Breast epithelium (tissue), 4 donors: ENCODE results near the gene GNPTAB. TPM values are rescaled to one million over a fixed set of nuclear protein-coding genes. Genes with fewer than 3 reads are reported as not detected.

Experiments
- DNase-seq, 2 donors: peaks; one replicate each; pipeline ENCODE4 v3.0.0-alpha.2; 2019; ENCODE audit warnings: low spot score in 2 of 2
- H3K27ac ChIP-seq, 2 donors: fragments of 200-600 bp; sonication (generic) in 1 of 2; one replicate each; pipeline ENCODE4 v1.5.1; 2016 to 2019; ENCODE audit warnings: mild to moderate bottlenecking in 1 of 2
- H3K27me3 ChIP-seq, 2 donors: fragments of 200-600 bp; sonication (generic) in 1 of 2; one replicate each; pipeline versions ENCODE4 v1.5.1 to v1.6.0; 2017 to 2019; ENCODE audit warnings: control low read depth in 1 of 2, mild to moderate bottlenecking in 1 of 2
- H3K36me3 ChIP-seq: fragments of 200-600 bp; one replicate; pipeline ENCODE4 v1.5.1; 2019
- H3K4me1 ChIP-seq, 2 donors: fragments of 200-600 bp; sonication (generic); one replicate each; pipeline ENCODE4 v1.5.1; 2016 to 2019; ENCODE audit warnings: control low read depth in 1 of 2
- H3K4me3 ChIP-seq, 3 donors: fragments of 200-600 bp; sonication (generic); 1 replicate in 2 of 3; 2 replicates in 1 of 3; pipeline ENCODE4 v1.5.1; 2016 to 2019; ENCODE audit warnings: mild to moderate bottlenecking in 3 of 3, moderate library complexity in 2 of 3
- H3K9me3 ChIP-seq, 2 donors: fragments of 200-600 bp; sonication (generic) in 1 of 2; one replicate each; pipeline ENCODE4 v1.5.1; 2016 to 2019; ENCODE audit warnings: control low read depth in 1 of 2
- POLR2A ChIP-seq: fragments of 450-650 bp; IDR thresholded peaks from one replicate; pipeline ENCODE4 v1.6.1; 2016; ENCODE audit warnings: antibody characterized with exemption, mild to moderate bottlenecking, moderate library complexity
- POLR2AphosphoS5 ChIP-seq, 3 donors: sonication (generic); formaldehyde crosslinking; IDR thresholded peaks; one replicate each; pipeline ENCODE4 v1.6.1; 2017; ENCODE audit warnings: antibody characterized with exemption in 3 of 3
- intact Hi-C: fragments of 100-400 bp; cut with DNase I; formaldehyde crosslinking; loops from one replicate; pipeline ENCODE4 v1.15.1; 2023; ENCODE audit warnings: low total_unique reads
- total RNA-seq, 3 donors: library from RNA; depleted of rRNA; stranded (reverse); fragments of >200 nt; gene quantifications; one replicate each; pipeline ENCODE4 v1.1.0, GENCODE V29; 2016
- TF ChIP-seq, protein P1 (sequence below), 3 donors: fragments of 450-650 bp; IDR thresholded peaks; one replicate each; pipeline ENCODE4 v1.5.1; 2016 to 2017; ENCODE audit warnings: antibody characterized with exemption in 3 of 3, mild to moderate bottlenecking in 3 of 3, moderate library complexity in 3 of 3

The GNPTAB gene
- total RNA-seq, 3 donors from 2014 or later: 37.4 to 59.0 (median 39.7) TPM

- H3K4me1 ChIP-seq: no peaks in the 10 kb centered on the region
- H3K4me3 ChIP-seq: no peak overlapping the region
- intact Hi-C loops: no loop called here
- no peak overlapping the region for H3K27ac ChIP-seq
- no peaks in the 10 kb centered on the region for H3K9me3 ChIP-seq
- TF ChIP-seq POLR2AphosphoS5 (IDR thresholded peaks at IDR 0.05) (no peak), POLR2A (no peak)
- DNase-seq: no peak
- no peaks in the 10 kb centered on the region for H3K36me3 ChIP-seq
- no peaks in the 10 kb centered on the region for H3K27me3 ChIP-seq
Observed at GRCh38 chr12:101783150-101783549, 47.6 kb downstream of the GNPTAB start.

- DNase-seq: no peak
- Histone ChIP-seq H3K4me1 (no peaks in the 10 kb centered on the region), H3K4me3 (no peak overlapping the region), H3K27me3 (no peaks in the 10 kb centered on the region), H3K9me3 (no peaks in the 10 kb centered on the region), H3K36me3 (no peaks in the 10 kb centered on the region), H3K27ac (no peak overlapping the region)
- intact Hi-C loops: no loop called here
- TF ChIP-seq, protein P1, sequence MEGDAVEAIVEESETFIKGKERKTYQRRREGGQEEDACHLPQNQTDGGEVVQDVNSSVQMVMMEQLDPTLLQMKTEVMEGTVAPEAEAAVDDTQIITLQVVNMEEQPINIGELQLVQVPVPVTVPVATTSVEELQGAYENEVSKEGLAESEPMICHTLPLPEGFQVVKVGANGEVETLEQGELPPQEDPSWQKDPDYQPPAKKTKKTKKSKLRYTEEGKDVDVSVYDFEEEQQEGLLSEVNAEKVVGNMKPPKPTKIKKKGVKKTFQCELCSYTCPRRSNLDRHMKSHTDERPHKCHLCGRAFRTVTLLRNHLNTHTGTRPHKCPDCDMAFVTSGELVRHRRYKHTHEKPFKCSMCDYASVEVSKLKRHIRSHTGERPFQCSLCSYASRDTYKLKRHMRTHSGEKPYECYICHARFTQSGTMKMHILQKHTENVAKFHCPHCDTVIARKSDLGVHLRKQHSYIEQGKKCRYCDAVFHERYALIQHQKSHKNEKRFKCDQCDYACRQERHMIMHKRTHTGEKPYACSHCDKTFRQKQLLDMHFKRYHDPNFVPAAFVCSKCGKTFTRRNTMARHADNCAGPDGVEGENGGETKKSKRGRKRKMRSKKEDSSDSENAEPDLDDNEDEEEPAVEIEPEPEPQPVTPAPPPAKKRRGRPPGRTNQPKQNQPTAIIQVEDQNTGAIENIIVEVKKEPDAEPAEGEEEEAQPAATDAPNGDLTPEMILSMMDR (IDR thresholded peaks at IDR 0.05): no peak
- no peak for TF ChIP-seq POLR2AphosphoS5 (IDR thresholded peaks at IDR 0.05)
- TF ChIP-seq POLR2A: no peak
Observed at GRCh38 chr12:101782273-101782731, 48.5 kb downstream of the GNPTAB start.

GRCh38 chr12:101781834-101782233 lies 48.9 kb downstream of the GNPTAB start:
- TF ChIP-seq, protein P1 (IDR thresholded peaks at IDR 0.05): no peak
- TF ChIP-seq POLR2A: no peak
- TF ChIP-seq POLR2AphosphoS5 (IDR thresholded peaks at IDR 0.05): no peak
- Histone ChIP-seq H3K4me1 (no peaks in the 10 kb centered on the region), H3K36me3 (no peaks in the 10 kb centered on the region), H3K9me3 (no peaks in the 10 kb centered on the region), H3K27ac (no peak overlapping the region), H3K27me3 (no peaks in the 10 kb centered on the region), H3K4me3 (no peak overlapping the region)
- DNase-seq: no peak
- intact Hi-C loops: no loop called here

DNA sequence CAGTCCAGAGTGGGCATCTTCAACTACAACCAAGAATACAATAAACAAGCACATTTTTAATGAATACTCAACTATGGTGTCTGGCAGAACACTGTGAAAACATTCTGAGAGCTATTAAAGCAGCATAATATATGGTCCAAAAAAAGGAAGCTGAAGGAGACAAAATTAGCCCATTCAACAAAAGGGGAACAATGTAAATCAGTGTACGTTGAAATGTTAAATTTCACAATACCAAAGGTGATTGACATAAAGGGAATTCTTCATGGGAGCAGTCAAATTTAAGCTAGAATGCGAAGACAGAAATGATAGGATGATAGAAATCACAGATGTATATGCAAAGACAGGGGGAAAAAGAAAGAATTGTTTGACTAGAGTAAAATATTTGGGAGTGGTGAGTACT lies 50.2 kb downstream of the GNPTAB start:
- no peak overlapping the region for H3K27ac ChIP-seq
- H3K36me3 ChIP-seq: no peaks in the 10 kb centered on the region
- no peaks in the 10 kb centered on the region for H3K4me1 ChIP-seq
- intact Hi-C loops: no loop called here
- no peaks in the 10 kb centered on the region for H3K9me3 ChIP-seq
- no peak for DNase-seq
- TF ChIP-seq POLR2AphosphoS5 (IDR thresholded peaks at IDR 0.05): no peak
- no peak for TF ChIP-seq POLR2A
- TF ChIP-seq, protein P1 (IDR thresholded peaks at IDR 0.05): no peak
- H3K27me3 ChIP-seq: no peaks in the 10 kb centered on the region
- no peak overlapping the region for H3K4me3 ChIP-seq

DNA sequence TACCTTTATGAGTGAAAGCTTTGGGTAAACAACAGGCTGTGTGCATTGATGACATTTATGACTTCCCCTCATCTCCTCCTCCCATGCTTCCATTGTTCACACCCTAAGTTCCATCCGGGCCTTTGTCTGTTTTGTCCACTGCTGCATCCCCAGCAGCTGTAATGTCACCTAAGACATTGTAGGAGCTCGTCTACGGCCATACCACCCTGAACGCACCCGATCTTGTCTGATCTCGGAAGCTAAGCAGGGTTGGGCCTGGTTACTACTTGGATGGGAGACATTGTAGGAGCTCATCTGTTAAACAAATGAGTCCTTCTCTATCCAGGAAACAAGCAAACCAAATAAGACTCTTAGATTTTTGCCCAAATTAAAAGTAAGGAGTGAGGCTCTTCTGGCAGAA lies 51.1 kb downstream of the GNPTAB start:
- intact Hi-C loops: no loop called here
- Histone ChIP-seq H3K4me3 (no peak overlapping the region), H3K27me3 (no peaks in the 10 kb centered on the region), H3K36me3 (no peaks in the 10 kb centered on the region), H3K27ac (no peak overlapping the region), H3K4me1 (no peaks in the 10 kb centered on the region), H3K9me3 (no peaks in the 10 kb centered on the region)
- DNase-seq: no peak
- no peak for TF ChIP-seq POLR2A
- TF ChIP-seq, protein P1 (IDR thresholded peaks at IDR 0.05): no peak

DNA sequence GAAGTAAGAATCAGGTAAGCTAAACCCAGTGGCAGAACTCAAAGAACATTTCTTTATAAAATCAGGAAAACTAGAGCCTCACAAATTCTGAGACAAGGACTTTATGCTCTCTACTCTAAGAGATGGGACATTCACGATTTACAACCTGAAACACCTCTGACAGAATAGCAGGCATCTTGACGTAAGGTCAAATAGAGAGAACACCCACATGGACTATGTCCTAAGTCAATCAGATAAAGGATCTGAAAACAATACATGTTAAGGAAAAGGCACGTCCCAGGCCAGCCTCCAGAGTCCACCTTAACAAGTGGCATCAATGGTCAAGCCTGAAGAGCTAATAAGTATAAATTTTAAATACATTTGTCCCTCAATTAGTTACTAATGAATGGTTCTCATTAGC lies 51.6 kb downstream of the GNPTAB start:
- H3K9me3 ChIP-seq: no peaks in the 10 kb centered on the region
- no peak for DNase-seq
- no peaks in the 10 kb centered on the region for H3K4me1 ChIP-seq
- H3K36me3 ChIP-seq: no peaks in the 10 kb centered on the region
- H3K27me3 ChIP-seq: no peaks in the 10 kb centered on the region
- H3K27ac ChIP-seq: no peak overlapping the region
- TF ChIP-seq, protein P1 (IDR thresholded peaks at IDR 0.05): no peak
- TF ChIP-seq POLR2AphosphoS5 (IDR thresholded peaks at IDR 0.05): no peak
- no peak for TF ChIP-seq POLR2A
- intact Hi-C loops: no loop called here
- no peak overlapping the region for H3K4me3 ChIP-seq
